GM18519 (cell line): ENCODE results near the gene LCN2.

Source experiments
- ATAC-seq: cut with Tn5 transposase; IDR thresholded peaks from one replicate; pipeline ENCODE4 v1.9.1; 2021; ENCODE audit warnings: mild to moderate bottlenecking, moderate library complexity; ENCODE audit not compliant: unreplicated experiment, low FRiP score

The LCN2 gene

DNA sequence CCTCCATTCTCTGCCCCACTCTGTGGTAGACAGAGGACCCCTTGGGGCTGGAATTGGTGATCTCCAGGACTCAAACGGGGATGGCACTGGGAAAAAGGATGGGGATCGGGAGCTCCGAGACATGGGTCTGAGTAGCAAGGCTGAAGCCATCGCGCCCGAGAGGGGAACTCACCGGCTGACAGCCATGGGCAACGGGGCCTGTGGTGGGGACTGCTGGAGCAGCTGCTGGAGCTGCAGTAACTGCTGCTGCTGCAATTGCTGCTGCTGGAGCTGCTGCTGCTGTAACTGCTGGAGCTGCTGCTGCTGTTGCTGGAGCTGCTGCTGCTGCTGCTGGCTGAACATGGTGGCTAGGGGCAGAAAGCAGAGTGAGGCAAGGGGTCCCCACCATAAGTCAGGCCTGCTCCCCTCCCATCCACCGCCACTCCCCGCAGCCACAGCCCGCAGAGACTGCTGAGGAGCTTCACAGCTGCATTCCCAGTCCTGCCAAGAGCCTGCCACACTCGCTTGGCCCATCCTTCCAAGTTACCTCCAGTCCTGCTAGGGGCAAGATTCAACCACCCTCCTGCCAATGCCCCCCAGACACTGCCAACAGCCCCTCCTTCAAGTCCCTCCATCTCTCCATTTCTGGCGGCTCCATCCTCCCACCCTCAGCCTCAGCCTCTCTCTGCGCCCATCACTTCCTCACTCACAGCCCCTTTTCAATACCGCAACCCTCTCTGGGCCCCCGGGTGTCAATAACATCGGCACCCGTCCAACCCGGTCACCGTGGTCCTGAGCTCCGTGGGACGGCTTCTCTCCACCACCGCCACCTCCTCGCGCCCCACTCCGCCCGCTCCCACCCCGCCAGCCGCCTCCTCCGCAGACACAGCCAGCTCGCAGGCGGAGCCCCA is 41.5 kb downstream of the LCN2 start:
- ATAC-seq: no peak

DNA sequence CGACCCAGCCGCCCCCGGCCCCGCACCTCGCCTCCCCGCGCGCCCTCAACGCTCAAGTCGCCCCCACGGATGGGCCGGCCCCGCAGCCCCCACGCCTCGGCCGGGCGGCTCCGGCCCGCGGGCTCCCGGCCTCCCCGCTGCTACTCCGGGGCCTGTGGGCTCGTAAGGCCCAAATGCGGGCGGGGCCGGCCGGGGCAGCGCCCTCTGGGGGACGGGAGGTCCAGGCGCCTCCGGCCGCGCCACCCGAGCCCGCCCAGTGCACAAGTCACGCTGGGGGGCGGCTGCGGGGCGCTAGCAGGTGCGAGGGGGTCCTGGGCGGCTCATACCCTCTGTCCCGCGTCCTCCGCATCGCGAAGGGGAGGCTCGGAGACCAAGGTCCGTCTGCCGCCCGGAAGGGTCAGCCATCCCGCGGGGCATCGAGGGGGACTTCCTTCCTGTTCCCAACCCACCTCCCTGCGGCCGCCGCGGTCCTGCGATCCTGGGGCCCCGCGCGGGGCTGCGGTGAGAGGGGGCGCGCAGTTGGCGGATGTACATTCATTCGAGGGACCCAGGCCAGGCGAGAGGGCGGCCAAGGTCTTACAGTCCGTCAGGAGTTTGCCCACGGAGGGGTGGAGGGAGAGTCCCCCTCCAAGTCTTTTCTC is 42.3 kb downstream of the LCN2 start, which contains the start of gene CIZ1:
TSS of gene CIZ1 (minus strand) at position 167 of the 641 bp plus-strand sequence. CDS start 715 bp downstream, outside the sequence.
- peak; percentile 41 for ATAC-seq

- ATAC-seq: peak; percentile 59
These were observed 43.5 kb downstream of the LCN2 start for GRCh38 chr9:128192601-128193371.

GRCh38 chr9:128193469-128194096 is 44.3 kb downstream of the LCN2 start:
- ATAC-seq: no peak

- ATAC-seq: no peak
These were observed 52.5 kb downstream of the LCN2 start for GRCh38 chr9:128201441-128202369.

DNA sequence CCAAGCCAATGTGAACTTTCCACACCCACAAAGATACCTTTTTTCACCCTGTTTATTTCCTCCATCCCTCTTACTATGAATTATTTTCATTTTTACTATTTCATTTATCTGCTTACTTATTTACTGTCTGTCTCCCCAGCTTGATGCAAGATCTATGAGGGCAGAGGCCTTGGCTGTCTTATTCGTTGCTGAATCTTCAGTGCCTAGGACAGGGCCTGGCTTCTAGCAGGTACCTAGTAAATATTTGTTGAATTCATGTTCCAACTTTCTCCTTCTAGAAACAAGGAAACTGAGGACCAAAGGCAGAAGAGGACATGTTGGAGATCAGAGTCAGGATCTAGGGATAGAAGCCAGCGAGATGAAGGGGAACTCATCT is 53.4 kb downstream of the LCN2 start:
- no peak for ATAC-seq
